H9 (cell line): ENCODE results near the gene SUN1. TPM values are rescaled to one million over a fixed set of nuclear protein-coding genes. Genes with fewer than 3 reads are reported as not detected.

Experiments
- DNase-seq: peaks from one replicate; pipeline ENCODE4 v3.0.0-alpha.2; 2017
- H2AFZ ChIP-seq: one replicate; pipeline ENCODE4 v1.6.1; 2013; ENCODE audit warnings: mild to moderate bottlenecking, low read length, control low read depth, moderate library complexity
- H2AK5ac ChIP-seq: 2 replicates; pipeline ENCODE4 v1.6.1; 2013; ENCODE audit warnings: low read length, control low read depth, mixed read lengths; ENCODE audit not compliant: insufficient read length
- H2BK120ac ChIP-seq: one replicate; pipeline ENCODE4 v1.6.1; 2013; ENCODE audit warnings: low read depth, mild to moderate bottlenecking, low read length, control low read depth, inconsistent platforms; ENCODE audit not compliant: poor library complexity, severe bottlenecking
- H2BK12ac ChIP-seq: 2 replicates; pipeline ENCODE4 v1.6.1; 2013; ENCODE audit warnings: low read length, control low read depth, mixed read lengths, low read depth; ENCODE audit not compliant: insufficient read length
- H2BK15ac ChIP-seq: 2 replicates; pipeline ENCODE4 v1.6.1; 2013; ENCODE audit warnings: low read depth, low read length, control low read depth
- H2BK20ac ChIP-seq: one replicate; pipeline ENCODE4 v1.6.1; 2013; ENCODE audit warnings: low read depth, mild to moderate bottlenecking, low read length, control low read depth, inconsistent platforms; ENCODE audit not compliant: poor library complexity, severe bottlenecking
- H2BK5ac ChIP-seq: 2 replicates; pipeline ENCODE4 v1.6.1; 2013; ENCODE audit warnings: low read length, control low read depth, mixed read lengths; ENCODE audit not compliant: insufficient read length
- H3K14ac ChIP-seq: 2 replicates; pipeline ENCODE4 v1.6.1; 2013; ENCODE audit warnings: low read length, control low read depth; ENCODE audit not compliant: insufficient read depth
- H3K18ac ChIP-seq: 2 replicates; pipeline ENCODE4 v1.6.1; 2013; ENCODE audit warnings: low read depth, mild to moderate bottlenecking, mixed read lengths, low read length, control low read depth; ENCODE audit not compliant: insufficient read length
- H3K23ac ChIP-seq: 2 replicates; pipeline ENCODE4 v1.6.1; 2013; ENCODE audit warnings: low read length, control low read depth, mixed read lengths, low read depth; ENCODE audit not compliant: insufficient read length
- H3K23me2 ChIP-seq: 2 replicates; pipeline ENCODE4 v1.6.1; 2013; ENCODE audit warnings: low read depth, mild to moderate bottlenecking, mixed read lengths, low read length, control low read depth; ENCODE audit not compliant: insufficient read length, poor library complexity, severe bottlenecking
- H3K27ac ChIP-seq: 2 replicates; pipeline ENCODE4 v1.5.1; 2013; ENCODE audit warnings: low read length, control low read depth, mixed read lengths, low read depth; ENCODE audit not compliant: insufficient read length
- H3K27me3 ChIP-seq: 2 replicates; pipeline ENCODE4 v1.6.1; 2013; ENCODE audit warnings: low read length, control low read depth, inconsistent platforms; ENCODE audit not compliant: insufficient read depth
- H3K4ac ChIP-seq: 2 replicates; pipeline ENCODE4 v1.6.1; 2013; ENCODE audit warnings: low read depth, mild to moderate bottlenecking, control low read depth, inconsistent platforms, low read length, moderate library complexity
- H3K4me1 ChIP-seq: 2 replicates; pipeline ENCODE4 v1.6.1; 2013; ENCODE audit warnings: low read length, control low read depth, inconsistent platforms; ENCODE audit not compliant: insufficient read depth
- H3K4me2 ChIP-seq: 2 replicates; pipeline ENCODE4 v1.6.1; 2013; ENCODE audit warnings: low read length, control low read depth, mixed read lengths; ENCODE audit not compliant: insufficient read length, insufficient read depth
- H3K56ac ChIP-seq: 2 replicates; pipeline ENCODE4 v1.6.1; 2013; ENCODE audit warnings: low read depth, mild to moderate bottlenecking, mixed read lengths, low read length, control low read depth; ENCODE audit not compliant: insufficient read length
- H3K79me1 ChIP-seq: 2 replicates; pipeline ENCODE4 v1.6.1; 2013; ENCODE audit warnings: low read depth, mild to moderate bottlenecking, moderate library complexity, low read length, control low read depth, inconsistent platforms; ENCODE audit not compliant: insufficient read depth, poor library complexity, severe bottlenecking
- H3K79me2 ChIP-seq: 2 replicates; pipeline ENCODE4 v1.6.1; 2013; ENCODE audit warnings: low read length, control low read depth, inconsistent platforms; ENCODE audit not compliant: insufficient read depth
- H3K9ac ChIP-seq: 2 replicates; pipeline ENCODE4 v1.6.1; 2013; ENCODE audit warnings: low read length, control low read depth, mixed read lengths; ENCODE audit not compliant: insufficient read length; ENCODE audit errors: extremely low read depth
- H3K9me3 ChIP-seq: one replicate; pipeline ENCODE4 v1.6.1; 2013; ENCODE audit warnings: low read depth, low read length, inconsistent platforms; ENCODE audit not compliant: control insufficient read depth
- H3T11ph ChIP-seq: one replicate; pipeline ENCODE4 v1.6.1; 2013; ENCODE audit warnings: mild to moderate bottlenecking, low read length, control low read depth, inconsistent platforms
- H4K20me1 ChIP-seq: one replicate; pipeline ENCODE4 v1.6.1; 2013; ENCODE audit not compliant: control insufficient read depth, insufficient read length, insufficient read depth
- H4K5ac ChIP-seq: 2 replicates; pipeline ENCODE4 v1.6.1; 2013; ENCODE audit warnings: low read depth, mild to moderate bottlenecking, mixed read lengths, low read length, control low read depth; ENCODE audit not compliant: insufficient read length
- H4K8ac ChIP-seq: replicated peaks from 2 replicates; pipeline ENCODE4 v1.6.1; 2013; ENCODE audit warnings: low read length, control low read depth, mixed read lengths, low read depth; ENCODE audit not compliant: insufficient read length
- H4K91ac ChIP-seq: 2 replicates; pipeline ENCODE4 v1.6.1; 2013; ENCODE audit warnings: low read depth, mild to moderate bottlenecking, moderate library complexity, mixed read lengths, low read length, control low read depth; ENCODE audit not compliant: insufficient read length
- H3K27ac Mint-ChIP-seq, 3 experiments: 2 replicates in 2 of 3; 3 replicates in 1 of 3; pipeline ENCODE4 v1.8.0; 2020 to 2021; ENCODE audit warnings: mixed read lengths in 3 of 3, mild to moderate bottlenecking in 1 of 3, moderate library complexity in 1 of 3
- H3K27me3 Mint-ChIP-seq: 2 replicates; pipeline ENCODE4 v1.8.0; 2021; ENCODE audit warnings: low read depth, mild to moderate bottlenecking, moderate library complexity, mixed read lengths
- H3K36me3 Mint-ChIP-seq, 3 experiments: 2 replicates in 2 of 3; 3 replicates in 1 of 3; pipeline ENCODE4 v1.8.0; 2020 to 2021; ENCODE audit warnings: low read depth in 3 of 3, mixed read lengths in 3 of 3; ENCODE audit not compliant: insufficient read depth in 1 of 3
- H3K4me1 Mint-ChIP-seq, 2 experiments: 2 replicates each; pipeline ENCODE4 v1.8.0; 2020; ENCODE audit warnings: mixed read lengths in 2 of 2
- H3K4me3 Mint-ChIP-seq, 2 experiments: 2 replicates in 1 of 2; 3 replicates in 1 of 2; pipeline ENCODE4 v1.8.0; 2020 to 2021; ENCODE audit warnings: mild to moderate bottlenecking in 2 of 2, mixed read lengths in 2 of 2, moderate library complexity in 1 of 2
- H3K9me3 Mint-ChIP-seq, 2 experiments: 2 replicates in 1 of 2; 3 replicates in 1 of 2; pipeline ENCODE4 v1.8.0; 2020; ENCODE audit warnings: mild to moderate bottlenecking in 2 of 2, mixed read lengths in 2 of 2, moderate library complexity in 1 of 2
- CTCF ChIP-seq: fragments of 200-600 bp; sonication (generic); conservative IDR thresholded peaks from 3 replicates; pipeline ENCODE4 v1.8.0; 2021; ENCODE audit warnings: antibody characterized with exemption, mild to moderate bottlenecking
- WGBS: extraction: QIAGEN DNeasy Blood & Tissue Kit; methylation state at CpG from one replicate; pipeline ENCODE4 v1.1.7; 2013; ENCODE audit warnings: missing lambda C conversion rate, low lambda C conversion rate, mixed read lengths; ENCODE audit not compliant: insufficient read length; ENCODE audit errors: extremely low coverage; 5-methylcytosine and 5-hydroxymethylcytosine counted together
- total RNA-seq: library from RNA; stranded (reverse); gene quantifications from 2 replicates; pipeline ENCODE4 v1.2.1, GENCODE V29; 2021

Gene SUN1
- total RNA-seq, 1 experiment from 2014 or later: 118 TPM

- peaks cover 7 to 10% of the 10 kb centered on the region in 2 experiments for H3K4me1 Mint-ChIP-seq
- no peak overlapping the region for H3K4me2 ChIP-seq
Measured at GRCh38 chr7:879093-879492, 46.8 kb downstream of the SUN1 start.

More at GRCh38 chr7:879093-879492, 46.8 kb downstream of the SUN1 start:
- Histone ChIP-seq H4K8ac (no peak overlapping the region), H3K18ac (no peak overlapping the region), H4K20me1 (no peaks in the 10 kb centered on the region), H3K56ac (no peak overlapping the region), H3K79me2 (peaks cover 55% of the 10 kb centered on the region; the same call in 1 of the 2 replicates), H2AFZ (no peak overlapping the region), H3K27ac (no peak overlapping the region), H3K4me1 (no peaks in the 10 kb centered on the region), H3K9me3 (no peaks in the 10 kb centered on the region), H3K9ac (no peak overlapping the region), H4K5ac (no peak overlapping the region), H2BK20ac (no peak overlapping the region), H2BK120ac (no peak overlapping the region), H3T11ph (no peak overlapping the region), H3K14ac (no peak overlapping the region), H3K79me1 (peaks cover 3% of the 10 kb centered on the region), H2BK12ac (no peak overlapping the region), H2BK15ac (no peak overlapping the region), H3K4ac (no peak overlapping the region), H3K27me3 (no peaks in the 10 kb centered on the region), H2AK5ac (no peak overlapping the region), H2BK5ac (no peak overlapping the region), H3K23me2 (peaks cover 5% of the 10 kb centered on the region), H3K23ac (no peak overlapping the region), H4K91ac (no peak overlapping the region)
- Mint-ChIP-seq H3K27ac (peak overlapping the region; percentile 57 to 90 (median 77); a peak in 3 of 7 replicates), H3K4me3 (peak overlapping the region; percentile 53 to 91; a peak in 3 of 5 replicates), H3K27me3 (no peaks in the 10 kb centered on the region), H3K9me3 (peaks cover 0 to 3% of the 10 kb centered on the region in 2 experiments; a peak in 2 of 5 replicates), H3K36me3 (peaks cover 13 to 29% (median 25%) of the 10 kb centered on the region in 3 experiments)
- no peak for DNase-seq
- WGBS: no CpG with 5 or more reads among the region's 15 CpGs
- TF ChIP-seq CTCF: no peak
